GM11168 (cell line): ENCODE data around the gene SMIM44.
"Not testable (repeated sequence)": the region's sequence is repeated elsewhere in the genome, so short reads cannot be mapped to it uniquely, and the experiment has no call there.

Source experiments
- in situ Hi-C: fragments of 300-500 bp; cut with MboI; formaldehyde crosslinking; loops from one replicate; pipeline ENCODE4 v1.12.0; 2022; ENCODE audit warnings: low sequenced_read_pairs; ENCODE audit not compliant: unreplicated experiment

SMIM44 gene

GRCh38 chr19:3462991-3463713 lies 20.1 kb downstream of the SMIM44 start:
- in situ Hi-C loops = no loop called here

- in situ Hi-C loops = no loop called here
Measured at GRCh38 chr19:3459965-3460582, 23.2 kb downstream of the SMIM44 start.

- in situ Hi-C loops = no loop called here
Measured at GRCh38 chr19:3459089-3459881, 24.0 kb downstream of the SMIM44 start.

DNA sequence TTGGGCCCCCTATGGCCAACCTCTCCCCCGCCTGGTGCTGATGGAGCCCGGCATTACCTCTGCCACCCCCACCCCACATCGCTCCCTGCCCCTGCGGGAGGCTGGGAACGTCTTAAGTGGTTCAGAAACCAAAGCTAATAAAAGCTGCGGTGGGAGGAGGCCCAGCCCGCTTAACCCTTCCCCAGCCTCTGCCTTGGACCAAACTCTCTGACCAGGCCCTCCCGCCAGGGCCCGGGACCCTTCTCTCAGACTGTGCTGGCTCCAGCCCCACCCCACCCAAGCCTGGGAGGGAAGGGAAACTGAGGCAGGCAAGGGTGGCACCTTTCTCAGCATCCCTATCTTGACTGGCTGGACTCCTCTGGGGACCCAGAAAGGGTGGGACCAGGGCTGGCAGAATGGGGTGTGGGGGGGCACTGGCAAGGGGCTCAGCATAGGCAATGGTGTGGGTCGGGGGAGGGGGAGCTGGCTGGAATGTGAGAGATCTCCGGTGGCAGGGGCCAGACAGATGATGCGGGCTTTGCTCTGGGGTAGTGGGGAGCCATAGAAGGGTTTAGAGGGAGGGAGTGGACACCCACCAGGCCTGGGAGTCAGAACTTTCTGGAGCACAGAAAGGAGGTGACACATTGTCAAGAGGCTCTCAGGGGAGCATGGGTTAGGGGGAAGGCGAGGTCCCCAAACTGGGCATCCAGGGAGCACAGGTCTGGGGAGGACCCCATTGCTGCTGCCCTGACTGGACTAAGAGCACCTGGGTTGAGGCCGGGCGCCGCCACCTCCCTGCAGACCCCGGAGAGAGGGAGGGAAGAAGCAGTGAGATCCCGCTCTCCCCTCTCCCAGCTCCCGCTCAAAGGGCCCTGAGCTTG lies 24.8 kb downstream of the SMIM44 start:
- in situ Hi-C loops = no loop called here

GRCh38 chr19:3457528-3458228 lies 25.6 kb downstream of the SMIM44 start:
- in situ Hi-C loops = no loop called here

DNA sequence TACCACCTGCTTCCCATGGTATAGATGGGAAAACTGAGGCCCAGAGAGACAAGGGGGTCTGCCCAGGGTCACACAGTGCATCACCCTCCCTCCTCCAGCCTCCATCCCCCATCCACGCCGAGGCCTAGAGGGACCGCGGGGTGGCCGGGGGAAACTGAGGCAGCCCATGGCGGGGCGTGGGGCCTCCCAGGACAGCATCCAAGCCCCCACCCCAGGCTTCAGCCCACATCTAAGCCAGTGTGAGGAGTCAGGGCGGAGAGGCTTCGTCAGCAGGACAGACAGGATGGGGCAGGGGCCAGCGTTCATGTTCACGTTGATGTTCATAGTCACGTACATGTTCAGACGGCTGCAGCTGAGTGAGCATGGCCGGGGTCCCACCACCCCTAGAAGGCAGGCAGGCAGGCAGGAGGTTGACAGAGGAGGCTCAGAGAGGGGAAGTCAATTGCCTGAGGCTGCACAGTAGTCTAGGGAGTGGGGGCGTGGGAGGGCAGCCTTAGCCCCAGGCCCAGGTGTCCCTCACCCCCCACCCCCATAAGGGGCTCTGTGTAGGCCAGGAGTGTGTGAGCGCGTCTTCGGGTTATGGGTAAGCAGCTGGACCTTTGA lies 26.2 kb downstream of the SMIM44 start:
- in situ Hi-C loops = no loop called here

DNA sequence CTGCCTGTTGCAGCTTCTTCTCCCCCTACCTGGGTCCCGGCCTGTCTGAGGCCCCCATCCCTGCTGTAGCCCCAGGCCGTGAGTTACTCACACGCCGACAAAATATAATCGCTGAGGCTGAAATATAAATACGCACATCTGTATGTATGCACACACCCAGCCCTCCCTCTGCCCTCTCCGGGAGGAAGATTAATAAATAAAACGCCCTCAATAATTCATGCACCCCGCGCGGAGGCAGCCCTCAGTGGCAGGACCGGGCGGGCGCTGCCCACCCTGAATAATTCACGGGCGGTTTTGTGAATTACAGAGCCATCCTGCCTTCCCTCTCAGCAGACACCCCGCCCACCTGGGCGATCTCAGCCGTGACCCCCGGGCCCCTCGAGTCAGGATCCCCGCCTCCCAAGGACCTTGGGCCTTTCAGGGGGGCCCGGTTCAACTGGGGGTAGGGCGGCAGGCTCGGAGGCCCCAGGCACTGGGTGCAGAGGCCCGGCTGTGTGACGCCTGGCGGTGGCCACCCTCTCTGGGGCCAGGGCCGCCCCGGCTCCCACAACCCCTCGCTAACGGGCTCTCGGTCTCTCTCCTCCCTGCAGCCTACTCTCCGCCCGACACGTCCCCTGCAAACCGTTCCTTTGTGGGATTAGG lies 27.2 kb downstream of the SMIM44 start:
- in situ Hi-C loops = no loop called here

DNA sequence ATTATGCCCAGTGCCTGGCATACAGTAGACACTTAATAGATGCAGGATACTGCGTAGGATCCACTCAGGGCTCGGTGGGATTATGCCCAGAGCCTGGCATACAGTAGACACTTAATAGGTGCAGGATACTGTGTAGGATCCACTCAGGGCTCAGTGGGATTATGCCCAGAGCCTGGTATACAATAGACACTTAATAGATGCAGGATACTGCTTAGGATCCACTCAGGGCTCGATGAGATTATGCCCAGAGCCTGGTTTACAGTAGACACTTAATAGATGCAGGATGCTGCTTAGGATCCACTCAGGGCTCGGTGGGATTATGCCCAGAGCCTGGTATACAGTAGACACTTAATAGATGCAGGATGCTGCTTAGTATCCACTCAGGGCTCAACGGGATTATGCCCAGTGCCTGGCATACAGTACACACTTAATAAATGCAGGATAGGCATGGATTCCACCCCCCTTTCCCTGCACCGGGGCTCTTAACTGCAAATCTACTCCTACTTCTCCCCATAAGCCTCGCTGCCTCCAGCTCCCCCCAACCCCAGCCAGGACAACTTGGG lies 27.8 kb downstream of the SMIM44 start:
- in situ Hi-C loops = no loop called here

DNA sequence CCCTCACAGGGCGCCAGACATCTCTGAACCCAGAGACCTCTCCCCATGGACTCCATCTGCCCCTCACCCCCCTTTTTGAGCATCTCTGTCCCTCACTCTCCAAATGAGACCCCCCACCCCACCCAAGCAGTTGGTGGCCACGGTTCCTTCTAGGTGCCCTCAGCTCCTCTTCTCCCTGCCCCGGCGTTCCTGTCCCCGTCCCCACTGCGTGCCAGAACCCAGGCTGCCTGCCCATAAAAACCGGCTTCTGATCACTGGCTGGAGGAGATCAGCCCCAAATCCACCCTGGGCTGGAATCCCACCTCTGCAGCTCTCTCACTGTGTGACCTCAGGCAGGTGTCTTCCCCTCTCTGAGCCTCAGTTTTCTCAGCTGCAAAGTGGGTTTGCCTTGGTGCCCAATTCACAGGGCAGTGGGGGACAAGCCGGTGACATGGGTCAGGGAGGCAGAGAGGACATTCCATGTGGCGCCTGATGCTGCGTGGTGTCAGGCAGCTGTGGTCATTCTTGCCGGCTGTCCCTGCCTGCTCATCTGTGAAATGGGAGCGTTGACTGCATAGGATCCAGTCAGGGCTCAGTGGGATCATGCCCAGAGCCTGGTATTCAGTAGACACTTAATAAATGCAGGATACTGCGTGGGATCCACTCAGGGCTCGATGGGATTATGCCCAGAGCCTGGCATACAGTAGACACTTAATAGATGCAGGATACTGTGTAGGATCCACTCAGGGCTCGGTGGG lies 28.4 kb downstream of the SMIM44 start:
- in situ Hi-C loops = no loop called here

GRCh38 chr19:3453840-3454239 lies 29.4 kb downstream of the SMIM44 start:
- in situ Hi-C loops = no loop called here

- in situ Hi-C loops = not testable (repeated sequence)
Measured at GRCh38 chr19:3452942-3453214, 30.4 kb downstream of the SMIM44 start.

DNA sequence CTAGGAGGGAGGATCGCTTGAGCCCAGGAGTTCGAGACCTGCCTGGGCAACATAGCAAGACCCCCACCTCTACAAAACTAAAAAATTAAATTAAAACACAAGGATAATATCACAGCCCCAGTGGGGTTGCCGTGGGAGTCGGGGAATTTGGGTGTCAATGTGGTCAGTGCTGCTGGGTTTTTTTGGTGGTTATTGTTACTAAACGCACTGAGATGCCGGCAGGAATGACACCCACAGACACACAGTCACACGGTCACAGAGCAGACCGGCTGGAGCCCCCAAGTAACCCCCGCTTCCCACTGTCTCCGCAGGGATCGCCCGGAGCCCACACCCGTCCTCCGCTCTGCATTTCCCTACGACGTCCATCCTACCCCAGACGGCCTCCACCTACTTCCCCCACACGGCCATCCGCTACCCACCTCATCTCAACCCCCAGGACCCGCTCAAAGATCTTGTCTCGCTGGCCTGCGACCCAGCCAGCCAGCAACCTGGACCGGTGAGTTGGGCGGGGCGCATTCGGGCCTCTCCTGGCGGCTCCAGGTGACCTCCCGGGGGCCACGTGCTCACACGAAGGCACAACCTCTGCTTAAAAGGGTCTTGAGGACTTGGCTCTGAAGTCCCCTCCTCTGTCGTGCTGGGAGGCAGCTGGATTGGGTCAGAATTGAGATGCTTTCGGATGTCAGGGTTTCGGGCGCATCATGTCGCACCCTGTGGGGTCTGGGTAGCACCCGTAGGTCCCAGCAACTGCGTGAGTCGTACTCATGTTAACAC lies 30.9 kb downstream of the SMIM44 start:
- in situ Hi-C loops = no loop called here

DNA sequence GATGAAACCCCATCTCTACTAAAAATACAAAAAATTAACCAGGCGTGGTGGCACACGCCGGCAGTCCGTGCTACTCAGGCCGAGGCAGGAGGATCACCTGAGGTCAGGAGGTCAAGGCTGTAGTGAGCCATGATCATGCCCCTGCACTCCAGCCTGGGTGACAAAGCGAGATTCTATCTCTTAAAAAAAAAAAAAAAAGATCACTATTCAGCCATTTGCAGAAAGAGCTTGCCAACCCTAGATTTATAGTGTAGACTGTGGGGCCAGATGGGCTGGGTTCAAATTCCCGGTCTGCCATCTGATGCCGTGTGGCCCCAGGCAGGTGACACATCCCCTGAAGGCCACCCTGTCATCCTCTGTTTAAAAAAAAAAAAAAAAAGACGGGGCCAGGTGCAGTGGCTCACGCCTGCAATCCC lies 31.8 kb downstream of the SMIM44 start:
- in situ Hi-C loops = no loop called here

DNA sequence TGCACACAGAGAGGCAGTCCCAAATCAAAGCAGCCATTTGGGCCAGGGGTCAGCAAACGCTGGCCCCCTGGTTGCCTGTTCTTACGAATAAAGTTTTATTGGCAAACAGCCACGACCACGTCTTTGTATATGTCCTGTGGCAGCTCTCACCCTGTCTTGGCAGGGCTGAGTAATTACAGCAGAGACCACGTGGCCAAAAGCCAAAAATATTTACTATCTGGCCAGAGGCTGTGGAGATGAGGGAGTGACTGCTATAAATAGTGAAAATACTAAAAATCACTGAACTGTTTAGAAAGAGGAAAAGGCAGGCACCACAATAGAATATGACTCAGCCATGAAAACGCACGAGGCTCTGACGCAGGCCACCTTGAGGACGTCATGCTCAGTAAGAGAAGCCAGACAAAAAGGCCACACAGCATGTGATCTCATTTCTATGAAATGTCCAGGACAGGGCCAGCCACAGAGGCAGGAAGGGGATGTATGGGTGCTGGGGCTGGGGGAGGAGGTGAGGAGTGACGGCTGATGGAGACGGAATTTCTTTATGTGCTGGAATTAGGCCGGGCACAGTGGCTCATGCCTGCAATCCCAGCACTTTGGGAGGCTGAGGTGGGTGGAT lies 32.3 kb downstream of the SMIM44 start:
- in situ Hi-C loops = no loop called here

GRCh38 chr19:3448616-3449334 lies 34.5 kb downstream of the SMIM44 start:
- in situ Hi-C loops = no loop called here

- in situ Hi-C loops = not testable (repeated sequence)
Measured at GRCh38 chr19:3446657-3447056, 36.6 kb downstream of the SMIM44 start.
